OCI-LY1 (cell line): Measurements from ENCODE around the gene MTMR1.

Experiments
- H2AFZ ChIP-seq: fragments of 200-600 bp; sonication (generic), shearing (Covaris generic); 2 replicates; pipeline ENCODE4 v1.6.0; 2014; ENCODE audit warnings: antibody characterized with exemption, mild to moderate bottlenecking, low read length
- H3F3A ChIP-seq: fragments of 200-600 bp; sonication (generic), shearing (Covaris generic); 2 replicates; pipeline ENCODE4 v1.6.0; 2014; ENCODE audit warnings: mild to moderate bottlenecking, antibody characterized with exemption, low read length, moderate library complexity; ENCODE audit not compliant: insufficient read depth
- H3K27ac ChIP-seq: fragments of 200-600 bp; sonication (generic); 2 replicates; pipeline ENCODE4 v1.5.1; 2014; ENCODE audit warnings: low read length, mixed run types, mild to moderate bottlenecking, low read depth; ENCODE audit not compliant: poor library complexity, severe bottlenecking
- H3K27me3 ChIP-seq: fragments of 200-600 bp; sonication (generic); 2 replicates; pipeline ENCODE4 v1.6.0; 2014; ENCODE audit warnings: antibody characterized with exemption, mild to moderate bottlenecking, low read length, moderate library complexity; ENCODE audit not compliant: insufficient read depth
- H3K36me3 ChIP-seq: fragments of 200-600 bp; sonication (generic); 2 replicates; pipeline ENCODE4 v1.6.1; 2014; ENCODE audit warnings: mild to moderate bottlenecking, antibody characterized with exemption, low read length, moderate library complexity, mixed read lengths; ENCODE audit not compliant: insufficient read depth
- H3K4me1 ChIP-seq: fragments of 200-600 bp; sonication (generic); 2 replicates; pipeline ENCODE4 v1.5.1; 2014; ENCODE audit warnings: mild to moderate bottlenecking, low read length, moderate library complexity; ENCODE audit not compliant: insufficient read depth, severe bottlenecking
- H3K4me2 ChIP-seq: fragments of 200-600 bp; sonication (generic), shearing (Covaris generic); 2 replicates; pipeline ENCODE4 v1.6.1; 2014; ENCODE audit warnings: low read length
- H3K4me3 ChIP-seq: fragments of 200-600 bp; sonication (generic); 2 replicates; pipeline ENCODE4 v1.5.1; 2014; ENCODE audit warnings: low read length, low read depth, mild to moderate bottlenecking, mixed read lengths; ENCODE audit not compliant: poor library complexity, severe bottlenecking
- H3K79me2 ChIP-seq: fragments of 200-600 bp; shearing (Covaris generic); 2 replicates; pipeline ENCODE4 v1.6.1; 2016; ENCODE audit warnings: mixed run types, low read length, mixed read lengths; ENCODE audit not compliant: insufficient read depth
- H3K9ac ChIP-seq: fragments of 200-600 bp; sonication (generic), shearing (Covaris generic); 2 replicates; pipeline ENCODE4 v1.6.1; 2014; ENCODE audit warnings: mild to moderate bottlenecking, low read length, mixed read lengths
- H3K9me2 ChIP-seq: fragments of 200-600 bp; sonication (generic), shearing (Covaris generic); 2 replicates; pipeline ENCODE4 v1.6.1; 2014; ENCODE audit warnings: low read depth, mild to moderate bottlenecking, low read length, mixed read lengths
- H3K9me3 ChIP-seq: fragments of 200-600 bp; shearing (Covaris generic); 2 replicates; pipeline ENCODE4 v1.6.1; 2014; ENCODE audit warnings: low read length, mixed read lengths
- H4K20me1 ChIP-seq: fragments of 200-600 bp; sonication (generic), shearing (Covaris generic); 2 replicates; pipeline ENCODE4 v1.6.0; 2016; ENCODE audit warnings: mild to moderate bottlenecking, low read length; ENCODE audit not compliant: insufficient read depth
- CTCF ChIP-seq: fragments of 200-600 bp; sonication (generic), shearing (Covaris generic); IDR thresholded peaks from 2 replicates; pipeline ENCODE4 v1.5.1; 2017; ENCODE audit warnings: mild to moderate bottlenecking, antibody characterized with exemption, low read length, moderate library complexity, mixed read lengths
- EZH2 ChIP-seq: fragments of 200-600 bp; sonication (generic), shearing (Covaris generic); IDR thresholded peaks from 2 replicates; pipeline ENCODE4 v1.8.0; 2017; ENCODE audit warnings: borderline replicate concordance, mixed run types, mild to moderate bottlenecking, antibody characterized with exemption, low read length, moderate library complexity, mixed read lengths

Gene MTMR1

GRCh38 chrX:150806827-150807226, 113.6 kb downstream of the MTMR1 start:
- H3K9me2 ChIP-seq: no peaks in the 10 kb centered on the region
- H3K4me3 ChIP-seq: no peak overlapping the region
- H3K36me3 ChIP-seq: no peaks in the 10 kb centered on the region
- H3K27ac ChIP-seq: no peak overlapping the region
- no peaks in the 10 kb centered on the region for H4K20me1 ChIP-seq
- no peaks in the 10 kb centered on the region for H3K4me1 ChIP-seq
- no peaks in the 10 kb centered on the region for H3K9me3 ChIP-seq
- H3K79me2 ChIP-seq: no peaks in the 10 kb centered on the region
- no peaks in the 10 kb centered on the region for H3F3A ChIP-seq
- H3K4me2 ChIP-seq: no peak overlapping the region
- H2AFZ ChIP-seq: no peak overlapping the region
- no peak overlapping the region for H3K9ac ChIP-seq
- TF ChIP-seq CTCF (no peak), EZH2 (no peak)
- H3K27me3 ChIP-seq: no peaks in the 10 kb centered on the region

GRCh38 chrX:150813922-150814321, 120.7 kb downstream of the MTMR1 start:
- Histone ChIP-seq H3K9me3 (no peaks in the 10 kb centered on the region), H3K27me3 (no peaks in the 10 kb centered on the region), H3K79me2 (no peaks in the 10 kb centered on the region), H3K9ac (no peak overlapping the region), H3K27ac (no peak overlapping the region), H2AFZ (no peak overlapping the region), H3K4me2 (no peak overlapping the region), H3K4me1 (no peaks in the 10 kb centered on the region), H3K36me3 (0 out of 2 replicates have a peak, but pooled peaks cover 3% of the 10 kb centered on the region), H3F3A (no peaks in the 10 kb centered on the region), H3K9me2 (no peaks in the 10 kb centered on the region), H4K20me1 (no peaks in the 10 kb centered on the region), H3K4me3 (no peak overlapping the region)
- TF ChIP-seq CTCF: no peak
- no peak for TF ChIP-seq EZH2
